ENCODE results near the gene FOSL2.

DNA sequence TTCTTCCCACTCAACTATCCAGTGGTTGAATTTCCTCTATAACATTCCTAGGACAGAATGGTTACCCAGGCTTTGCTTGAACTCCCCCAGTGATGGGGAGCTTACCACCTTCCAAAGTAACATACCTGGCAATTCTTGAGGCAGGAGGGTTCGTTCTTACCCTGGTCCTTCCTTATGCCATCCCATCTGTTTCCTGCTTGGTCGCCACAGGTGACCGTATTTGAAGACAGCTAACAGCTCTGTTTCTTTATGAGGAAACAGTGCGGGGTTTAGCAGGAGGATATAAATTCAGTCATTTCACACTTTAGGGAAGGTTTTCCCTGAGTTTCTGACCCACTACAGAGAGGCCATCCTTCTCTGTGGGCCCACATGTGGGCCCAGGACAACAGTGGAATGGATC, 42.6 kb downstream of the FOSL2 start:
- TF ChIP-seq, protein P1, sequence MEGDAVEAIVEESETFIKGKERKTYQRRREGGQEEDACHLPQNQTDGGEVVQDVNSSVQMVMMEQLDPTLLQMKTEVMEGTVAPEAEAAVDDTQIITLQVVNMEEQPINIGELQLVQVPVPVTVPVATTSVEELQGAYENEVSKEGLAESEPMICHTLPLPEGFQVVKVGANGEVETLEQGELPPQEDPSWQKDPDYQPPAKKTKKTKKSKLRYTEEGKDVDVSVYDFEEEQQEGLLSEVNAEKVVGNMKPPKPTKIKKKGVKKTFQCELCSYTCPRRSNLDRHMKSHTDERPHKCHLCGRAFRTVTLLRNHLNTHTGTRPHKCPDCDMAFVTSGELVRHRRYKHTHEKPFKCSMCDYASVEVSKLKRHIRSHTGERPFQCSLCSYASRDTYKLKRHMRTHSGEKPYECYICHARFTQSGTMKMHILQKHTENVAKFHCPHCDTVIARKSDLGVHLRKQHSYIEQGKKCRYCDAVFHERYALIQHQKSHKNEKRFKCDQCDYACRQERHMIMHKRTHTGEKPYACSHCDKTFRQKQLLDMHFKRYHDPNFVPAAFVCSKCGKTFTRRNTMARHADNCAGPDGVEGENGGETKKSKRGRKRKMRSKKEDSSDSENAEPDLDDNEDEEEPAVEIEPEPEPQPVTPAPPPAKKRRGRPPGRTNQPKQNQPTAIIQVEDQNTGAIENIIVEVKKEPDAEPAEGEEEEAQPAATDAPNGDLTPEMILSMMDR (conservative IDR thresholded peaks at IDR 0.05; ENCODE audit: low read depth in 2 of 2) = no peak
- no peak for TF ChIP-seq EZH2 (IDR thresholded peaks at IDR 0.05; ENCODE audit: low read depth, unreplicated experiment)
- TF ChIP-seq EZH2phosphoT487 (IDR thresholded peaks at IDR 0.05; ENCODE audit: unreplicated experiment) = no peak
- no peak for TF ChIP-seq POLR2AphosphoS5 (IDR thresholded peaks at IDR 0.05; ENCODE audit: low read depth)
- no peak for TF ChIP-seq CREB1 (CRISPR knock-in tag; IDR thresholded peaks at IDR 0.05; ENCODE audit: low read depth)
- TF ChIP-seq ZNF114 (CRISPR knock-in tag; IDR thresholded peaks at IDR 0.05) = no peak
- TF ChIP-seq, protein P2, sequence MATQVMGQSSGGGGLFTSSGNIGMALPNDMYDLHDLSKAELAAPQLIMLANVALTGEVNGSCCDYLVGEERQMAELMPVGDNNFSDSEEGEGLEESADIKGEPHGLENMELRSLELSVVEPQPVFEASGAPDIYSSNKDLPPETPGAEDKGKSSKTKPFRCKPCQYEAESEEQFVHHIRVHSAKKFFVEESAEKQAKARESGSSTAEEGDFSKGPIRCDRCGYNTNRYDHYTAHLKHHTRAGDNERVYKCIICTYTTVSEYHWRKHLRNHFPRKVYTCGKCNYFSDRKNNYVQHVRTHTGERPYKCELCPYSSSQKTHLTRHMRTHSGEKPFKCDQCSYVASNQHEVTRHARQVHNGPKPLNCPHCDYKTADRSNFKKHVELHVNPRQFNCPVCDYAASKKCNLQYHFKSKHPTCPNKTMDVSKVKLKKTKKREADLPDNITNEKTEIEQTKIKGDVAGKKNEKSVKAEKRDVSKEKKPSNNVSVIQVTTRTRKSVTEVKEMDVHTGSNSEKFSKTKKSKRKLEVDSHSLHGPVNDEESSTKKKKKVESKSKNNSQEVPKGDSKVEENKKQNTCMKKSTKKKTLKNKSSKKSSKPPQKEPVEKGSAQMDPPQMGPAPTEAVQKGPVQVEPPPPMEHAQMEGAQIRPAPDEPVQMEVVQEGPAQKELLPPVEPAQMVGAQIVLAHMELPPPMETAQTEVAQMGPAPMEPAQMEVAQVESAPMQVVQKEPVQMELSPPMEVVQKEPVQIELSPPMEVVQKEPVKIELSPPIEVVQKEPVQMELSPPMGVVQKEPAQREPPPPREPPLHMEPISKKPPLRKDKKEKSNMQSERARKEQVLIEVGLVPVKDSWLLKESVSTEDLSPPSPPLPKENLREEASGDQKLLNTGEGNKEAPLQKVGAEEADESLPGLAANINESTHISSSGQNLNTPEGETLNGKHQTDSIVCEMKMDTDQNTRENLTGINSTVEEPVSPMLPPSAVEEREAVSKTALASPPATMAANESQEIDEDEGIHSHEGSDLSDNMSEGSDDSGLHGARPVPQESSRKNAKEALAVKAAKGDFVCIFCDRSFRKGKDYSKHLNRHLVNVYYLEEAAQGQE (IDR thresholded peaks at IDR 0.05; ENCODE audit: unreplicated experiment) = no peak
- no peak for TF ChIP-seq JUNB (IDR thresholded peaks at IDR 0.05; ENCODE audit: unreplicated experiment)
- TF ChIP-seq, protein P3, sequence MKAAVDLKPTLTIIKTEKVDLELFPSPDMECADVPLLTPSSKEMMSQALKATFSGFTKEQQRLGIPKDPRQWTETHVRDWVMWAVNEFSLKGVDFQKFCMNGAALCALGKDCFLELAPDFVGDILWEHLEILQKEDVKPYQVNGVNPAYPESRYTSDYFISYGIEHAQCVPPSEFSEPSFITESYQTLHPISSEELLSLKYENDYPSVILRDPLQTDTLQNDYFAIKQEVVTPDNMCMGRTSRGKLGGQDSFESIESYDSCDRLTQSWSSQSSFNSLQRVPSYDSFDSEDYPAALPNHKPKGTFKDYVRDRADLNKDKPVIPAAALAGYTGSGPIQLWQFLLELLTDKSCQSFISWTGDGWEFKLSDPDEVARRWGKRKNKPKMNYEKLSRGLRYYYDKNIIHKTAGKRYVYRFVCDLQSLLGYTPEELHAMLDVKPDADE (IDR thresholded peaks at IDR 0.05) = no peak
